ENCODE data around the gene ZNF507.

The ZNF507 gene

GRCh38 chr19:32316034-32316433 is 29.4 kb upstream of the ZNF507 start:
- CTCF ChIA-PET = no interaction called here
- TF ChIP-seq SUZ12 (IDR thresholded peaks at IDR 0.05) = no peak
- TF ChIP-seq LEF1 (IDR thresholded peaks at IDR 0.05; ENCODE audit: borderline replicate concordance) = no peak
- TF ChIP-seq FOXK2 (IDR thresholded peaks at IDR 0.05) = no peak
- TF ChIP-seq CTBP1 (IDR thresholded peaks at IDR 0.05; ENCODE audit: borderline replicate concordance) = no peak
- no peak for TF ChIP-seq BHLHE40 (IDR thresholded peaks at IDR 0.05; ENCODE audit: borderline replicate concordance)
- no peak for TF ChIP-seq TARDBP (IDR thresholded peaks at IDR 0.05)
- no peak for TF ChIP-seq ELF4 (IDR thresholded peaks at IDR 0.05)
- TF ChIP-seq ZNF384 (IDR thresholded peaks at IDR 0.05) = no peak
- TF ChIP-seq SP1 (IDR thresholded peaks at IDR 0.05) = no peak
- no peak for TF ChIP-seq HDGF (IDR thresholded peaks at IDR 0.05; ENCODE audit: borderline replicate concordance)
- TF ChIP-seq FOXA1 (IDR thresholded peaks at IDR 0.05) = no peak
- TF ChIP-seq FOXM1 (IDR thresholded peaks at IDR 0.05; ENCODE audit: borderline replicate concordance) = no peak

GRCh38 chr19:32317086-32317485 is 28.3 kb upstream of the ZNF507 start:
- no peak for DNase-seq (ENCODE audit: extremely low spot score)
- TF ChIP-seq ARNT (IDR thresholded peaks at IDR 0.05) (no peak), CTBP1 (IDR thresholded peaks at IDR 0.05; ENCODE audit: borderline replicate concordance) (no peak), ELF4 (IDR thresholded peaks at IDR 0.05) (no peak), FOXK2 (IDR thresholded peaks at IDR 0.05) (no peak), SUZ12 (IDR thresholded peaks at IDR 0.05) (no peak), FOXM1 (IDR thresholded peaks at IDR 0.05; ENCODE audit: borderline replicate concordance) (no peak), LEF1 (IDR thresholded peaks at IDR 0.05; ENCODE audit: borderline replicate concordance) (no peak), FOXA1 (IDR thresholded peaks at IDR 0.05) (no peak), HDGF (IDR thresholded peaks at IDR 0.05; ENCODE audit: borderline replicate concordance) (no peak), L3MBTL2 (conservative IDR thresholded peaks at IDR 0.05) (no peak), TARDBP (IDR thresholded peaks at IDR 0.05) (no peak), BHLHE40 (IDR thresholded peaks at IDR 0.05; ENCODE audit: borderline replicate concordance) (no peak), ZNF384 (IDR thresholded peaks at IDR 0.05) (no peak), NFRKB (IDR thresholded peaks at IDR 0.05) (no peak)
- TF ChIP-seq, protein P1, sequence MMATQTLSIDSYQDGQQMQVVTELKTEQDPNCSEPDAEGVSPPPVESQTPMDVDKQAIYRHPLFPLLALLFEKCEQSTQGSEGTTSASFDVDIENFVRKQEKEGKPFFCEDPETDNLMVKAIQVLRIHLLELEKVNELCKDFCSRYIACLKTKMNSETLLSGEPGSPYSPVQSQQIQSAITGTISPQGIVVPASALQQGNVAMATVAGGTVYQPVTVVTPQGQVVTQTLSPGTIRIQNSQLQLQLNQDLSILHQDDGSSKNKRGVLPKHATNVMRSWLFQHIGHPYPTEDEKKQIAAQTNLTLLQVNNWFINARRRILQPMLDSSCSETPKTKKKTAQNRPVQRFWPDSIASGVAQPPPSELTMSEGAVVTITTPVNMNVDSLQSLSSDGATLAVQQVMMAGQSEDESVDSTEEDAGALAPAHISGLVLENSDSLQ (IDR thresholded peaks at IDR 0.05) = no peak
- CTCF ChIA-PET = interaction anchor here (0.6 kb wide), 1 partner anchor 13 kb away, joined by 3 read pairs; no protein-coding TSS in a partner anchor
- POLR2A ChIA-PET = no interaction called here

More at GRCh38 chr19:32316034-32316433, 29.4 kb upstream of the ZNF507 start:
- no peak for DNase-seq (ENCODE audit: extremely low spot score)
- POLR2A ChIA-PET = no interaction called here

GRCh38 chr19:32318884-32319520 is 26.4 kb upstream of the ZNF507 start:
- TF ChIP-seq FOXK2 (IDR thresholded peaks at IDR 0.05) (no peak), SP1 (IDR thresholded peaks at IDR 0.05) (no peak), NFRKB (IDR thresholded peaks at IDR 0.05) (no peak), TARDBP (IDR thresholded peaks at IDR 0.05) (no peak), ZNF384 (IDR thresholded peaks at IDR 0.05) (no peak), L3MBTL2 (conservative IDR thresholded peaks at IDR 0.05) (no peak), ELF4 (IDR thresholded peaks at IDR 0.05) (no peak), CTBP1 (IDR thresholded peaks at IDR 0.05; ENCODE audit: borderline replicate concordance) (no peak), HDGF (IDR thresholded peaks at IDR 0.05; ENCODE audit: borderline replicate concordance) (no peak), FOXM1 (IDR thresholded peaks at IDR 0.05; ENCODE audit: borderline replicate concordance) (no peak)
- TF ChIP-seq, protein P1 (IDR thresholded peaks at IDR 0.05) = no peak
- DNase-seq (ENCODE audit: extremely low spot score) = peak; percentile 60
- CTCF ChIA-PET = interaction anchor here (0.7 to 1.2 kb wide), 6 partner anchors 9 to 360 kb away, joined by 3 to 7 read pairs (median 4); no protein-coding TSS in a partner anchor
- POLR2A ChIA-PET = interaction anchor here (1.1 to 1.4 kb wide), 2 partner anchors 18 to 86 kb away, joined by 3 to 6 read pairs; partner anchors contain the start of gene DPY19L3

DNA sequence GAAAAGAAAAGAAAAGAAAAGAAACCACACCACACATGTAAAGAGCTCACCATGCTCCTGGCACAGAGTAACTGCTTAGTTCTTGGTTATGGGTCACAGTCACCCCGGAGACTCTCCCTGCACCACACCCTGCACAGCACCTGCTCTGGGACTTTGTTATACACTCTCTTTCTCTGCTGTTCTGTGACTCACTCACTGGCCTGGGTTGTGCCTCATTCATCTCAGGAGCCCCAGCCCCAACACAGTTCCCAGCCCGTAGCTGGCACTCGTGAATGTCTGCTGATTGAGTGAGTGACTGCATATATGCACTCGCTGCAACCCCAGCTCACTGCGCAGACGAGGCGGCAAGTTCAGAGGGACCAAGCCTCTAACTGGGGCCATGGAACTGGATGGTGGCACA is 22.9 kb upstream of the ZNF507 start:
- ChIA-PET CTCF (interaction anchor here (1.6 kb wide), 1 partner anchor 10 kb away, joined by 3 read pairs; no protein-coding TSS in a partner anchor), POLR2A (no interaction called here)
- TF ChIP-seq FOXK2 (IDR thresholded peaks at IDR 0.05) = no peak
- TF ChIP-seq FOXA1 (IDR thresholded peaks at IDR 0.05) = no peak
- no peak for TF ChIP-seq LEF1 (IDR thresholded peaks at IDR 0.05; ENCODE audit: borderline replicate concordance)
- TF ChIP-seq HDGF (IDR thresholded peaks at IDR 0.05; ENCODE audit: borderline replicate concordance) = no peak
- TF ChIP-seq, protein P1 (IDR thresholded peaks at IDR 0.05) = no peak
- no peak for TF ChIP-seq CTBP1 (IDR thresholded peaks at IDR 0.05; ENCODE audit: borderline replicate concordance)
- TF ChIP-seq ELF4 (IDR thresholded peaks at IDR 0.05) = no peak
- TF ChIP-seq ARNT (IDR thresholded peaks at IDR 0.05) = no peak
- no peak for DNase-seq (ENCODE audit: extremely low spot score)

DNA sequence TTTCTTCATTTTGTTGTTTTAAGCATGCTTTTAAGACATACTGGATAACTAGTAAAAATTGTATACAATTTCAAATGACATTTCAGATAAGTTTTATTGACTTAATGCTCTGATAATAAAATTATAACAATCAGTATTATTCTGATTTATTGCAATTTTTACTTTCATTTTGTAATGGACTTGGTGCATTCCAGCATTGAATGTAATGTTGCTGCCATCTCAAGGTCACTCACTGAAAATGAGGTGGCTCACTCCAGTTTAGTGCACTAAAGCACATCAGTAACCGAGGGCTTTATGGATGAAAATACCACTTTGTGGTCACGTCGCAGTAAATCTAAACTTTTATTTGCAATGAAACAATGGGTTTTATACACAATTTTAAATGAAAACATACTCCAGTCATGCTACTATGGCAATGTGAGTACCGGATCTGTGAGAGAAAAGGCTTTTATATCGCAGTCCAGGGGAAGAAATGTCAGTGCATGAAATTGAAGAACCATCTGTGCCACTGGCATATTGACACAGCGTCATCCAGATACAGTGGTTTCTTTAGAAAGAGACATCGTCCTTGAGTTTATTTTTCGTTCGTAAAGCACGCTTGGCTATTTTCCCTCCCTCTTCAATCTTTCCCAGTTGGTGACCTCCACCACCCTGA is 20.7 kb upstream of the ZNF507 start:
- ChIA-PET CTCF (no interaction called here), POLR2A (no interaction called here)
- TF ChIP-seq FOXK2 (IDR thresholded peaks at IDR 0.05) (no peak), FOXM1 (IDR thresholded peaks at IDR 0.05; ENCODE audit: borderline replicate concordance) (no peak), ZNF384 (IDR thresholded peaks at IDR 0.05) (no peak), HDGF (IDR thresholded peaks at IDR 0.05; ENCODE audit: borderline replicate concordance) (no peak), CTBP1 (IDR thresholded peaks at IDR 0.05; ENCODE audit: borderline replicate concordance) (no peak), NFRKB (IDR thresholded peaks at IDR 0.05) (no peak), ELF4 (IDR thresholded peaks at IDR 0.05) (no peak), SP1 (IDR thresholded peaks at IDR 0.05) (no peak), SUZ12 (IDR thresholded peaks at IDR 0.05) (no peak), L3MBTL2 (conservative IDR thresholded peaks at IDR 0.05) (no peak), TARDBP (IDR thresholded peaks at IDR 0.05) (no peak), ARNT (IDR thresholded peaks at IDR 0.05) (no peak), LEF1 (IDR thresholded peaks at IDR 0.05; ENCODE audit: borderline replicate concordance) (no peak), BHLHE40 (IDR thresholded peaks at IDR 0.05; ENCODE audit: borderline replicate concordance) (no peak), FOXA1 (IDR thresholded peaks at IDR 0.05) (no peak)
- TF ChIP-seq, protein P1 (IDR thresholded peaks at IDR 0.05) = no peak
- no peak for DNase-seq (ENCODE audit: extremely low spot score)

Data from HEK293T (cell line).